Loucy (cell line): Measurements from ENCODE around the gene C2CD4D.
"Not testable (repeated sequence)": the region's sequence is repeated elsewhere in the genome, so short reads cannot be mapped to it uniquely, and the experiment has no call there.

Source experiments
- H2AFZ ChIP-seq: fragments of 200-600 bp; sonication (generic); 2 replicates; pipeline ENCODE4 v1.6.0; 2016; ENCODE audit warnings: antibody characterized with exemption, mild to moderate bottlenecking, low read length, moderate library complexity
- H3F3A ChIP-seq: fragments of 200-600 bp; 2 replicates; pipeline ENCODE4 v1.6.0; 2016; ENCODE audit warnings: antibody characterized with exemption, low read depth, mild to moderate bottlenecking
- H3K27me3 ChIP-seq: fragments of 200-600 bp; sonication (generic); 2 replicates; pipeline ENCODE4 v1.6.1; 2014; ENCODE audit warnings: low read length, mild to moderate bottlenecking; ENCODE audit not compliant: insufficient read depth, poor library complexity, severe bottlenecking
- H3K36me3 ChIP-seq: fragments of 200-600 bp; sonication (generic); 2 replicates; pipeline ENCODE4 v1.6.1; 2016; ENCODE audit warnings: low read length; ENCODE audit not compliant: insufficient read depth
- H3K4me1 ChIP-seq: fragments of 200-600 bp; sonication (generic); 2 replicates; pipeline ENCODE4 v1.5.1; 2014; ENCODE audit warnings: low read length, mild to moderate bottlenecking; ENCODE audit not compliant: insufficient read depth, poor library complexity, severe bottlenecking
- H3K4me2 ChIP-seq: fragments of 200-600 bp; sonication (generic); 2 replicates; pipeline ENCODE4 v1.6.0; 2014; ENCODE audit warnings: antibody characterized with exemption, low read length, low read depth, mild to moderate bottlenecking; ENCODE audit not compliant: poor library complexity, severe bottlenecking
- H3K4me3 ChIP-seq: fragments of 200-600 bp; sonication (generic); 2 replicates; pipeline ENCODE4 v1.5.1; 2014; ENCODE audit warnings: low read length, mild to moderate bottlenecking, mixed read lengths; ENCODE audit not compliant: poor library complexity, severe bottlenecking
- H3K79me2 ChIP-seq: fragments of 200-600 bp; sonication (generic); 2 replicates; pipeline ENCODE4 v1.6.1; 2014; ENCODE audit warnings: low read length; ENCODE audit not compliant: insufficient read depth
- H3K9ac ChIP-seq: fragments of 200-600 bp; sonication (generic); 2 replicates; pipeline ENCODE4 v1.6.0; 2014; ENCODE audit warnings: mild to moderate bottlenecking, low read depth, low read length, moderate library complexity; ENCODE audit not compliant: poor library complexity, severe bottlenecking
- H3K9me2 ChIP-seq: fragments of 200-600 bp; sonication (generic); replicated peaks from 2 replicates; pipeline ENCODE4 v1.6.1; 2016; ENCODE audit warnings: low read depth, low read length, mixed read lengths
- H3K9me3 ChIP-seq: fragments of 200-600 bp; sonication (generic); 2 replicates; pipeline ENCODE4 v1.6.1; 2014; ENCODE audit warnings: mild to moderate bottlenecking, antibody characterized with exemption, low read length, low read depth; ENCODE audit not compliant: insufficient read depth
- H4K20me1 ChIP-seq: fragments of 200-600 bp; sonication (generic); 2 replicates; pipeline ENCODE4 v1.6.0; 2014; ENCODE audit warnings: antibody characterized with exemption, low read length, mild to moderate bottlenecking; ENCODE audit not compliant: insufficient read depth, poor library complexity, severe bottlenecking
- CTCF ChIP-seq: fragments of 200-600 bp; sonication (generic); conservative IDR thresholded peaks from 2 replicates; pipeline ENCODE4 v1.5.1; 2014; ENCODE audit warnings: mild to moderate bottlenecking, antibody characterized with exemption, low read length
- EZH2phosphoT487 ChIP-seq: fragments of 200-600 bp; IDR thresholded peaks from 2 replicates; pipeline ENCODE4 v1.6.1; 2018; ENCODE audit warnings: antibody characterized with exemption, mild to moderate bottlenecking, moderate library complexity, borderline replicate concordance

The C2CD4D gene

GRCh38 chr1:151858030-151858746, 18.6 kb upstream of the C2CD4D start:
- Histone ChIP-seq H3K9me3 (no peaks in the 10 kb centered on the region), H3K9me2 (no peaks in the 10 kb centered on the region), H3F3A (no peaks in the 10 kb centered on the region), H3K79me2 (no peaks in the 10 kb centered on the region), H3K4me1 (no peaks in the 10 kb centered on the region), H3K4me3 (no peak overlapping the region), H3K36me3 (no peaks in the 10 kb centered on the region), H3K4me2 (no peak overlapping the region), H2AFZ (no peak overlapping the region), H3K9ac (no peak overlapping the region), H3K27me3 (no peaks in the 10 kb centered on the region), H4K20me1 (no peaks in the 10 kb centered on the region)
- TF ChIP-seq CTCF: no peak
- TF ChIP-seq EZH2phosphoT487: no peak

DNA sequence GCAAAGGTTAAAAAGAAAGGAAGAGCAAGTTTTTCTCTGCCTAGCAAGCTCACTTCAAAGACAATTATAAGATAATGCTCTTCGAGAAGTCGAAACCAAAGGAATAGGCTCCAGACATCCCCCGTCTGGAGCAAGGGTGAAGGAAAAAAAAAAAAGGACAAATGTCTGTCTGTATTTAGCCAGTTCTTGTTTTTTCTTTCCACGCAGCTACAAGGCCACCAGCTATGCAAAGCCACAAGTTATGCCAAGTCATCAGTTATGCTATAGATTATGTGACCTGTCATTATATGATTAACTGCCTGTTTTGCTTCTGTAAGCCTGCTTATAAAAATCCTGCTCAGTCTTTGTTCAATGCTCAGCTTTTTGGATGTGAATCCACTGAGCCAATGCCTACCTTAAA, 16.3 kb upstream of the C2CD4D start:
- TF ChIP-seq CTCF (no peak), EZH2phosphoT487 (no peak)
- Histone ChIP-seq H3K9ac (no peak overlapping the region), H3K4me1 (no peaks in the 10 kb centered on the region), H2AFZ (no peak overlapping the region), H4K20me1 (no peaks in the 10 kb centered on the region), H3K27me3 (no peaks in the 10 kb centered on the region), H3K79me2 (no peaks in the 10 kb centered on the region), H3K4me3 (no peak overlapping the region), H3K9me2 (no peaks in the 10 kb centered on the region), H3K36me3 (no peaks in the 10 kb centered on the region), H3K4me2 (no peak overlapping the region), H3F3A (no peaks in the 10 kb centered on the region), H3K9me3 (no peaks in the 10 kb centered on the region)

DNA sequence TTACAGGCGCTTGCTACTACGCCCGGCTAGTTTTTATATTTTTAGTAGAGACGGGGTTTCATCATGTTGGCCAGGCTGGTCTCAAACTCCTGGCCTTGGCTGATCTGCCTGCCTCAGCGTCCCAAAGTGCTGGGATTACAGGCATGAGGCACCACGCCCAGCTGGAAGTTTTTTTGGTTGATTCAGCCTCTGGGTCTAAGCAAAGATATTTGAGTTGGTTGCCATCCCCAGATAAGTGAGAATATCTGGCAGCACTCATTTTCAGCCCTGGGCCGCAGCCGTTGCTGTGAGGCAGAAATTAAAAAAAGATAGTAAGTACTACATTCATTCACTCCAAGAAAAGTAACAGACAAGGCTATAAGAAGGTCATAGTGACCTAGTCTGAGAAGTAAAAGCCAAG, 15.9 kb upstream of the C2CD4D start:
- H3F3A ChIP-seq, H3K4me3 ChIP-seq, H3K4me1 ChIP-seq, H3K9me3 ChIP-seq, H4K20me1 ChIP-seq, H3K4me2 ChIP-seq, H3K27me3 ChIP-seq, H3K9ac ChIP-seq, H3K36me3 ChIP-seq, H3K79me2 ChIP-seq, H2AFZ ChIP-seq, H3K9me2 ChIP-seq: not testable (repeated sequence)

GRCh38 chr1:151854658-151855057, 15.0 kb upstream of the C2CD4D start:
- Histone ChIP-seq H3K36me3 (no peaks in the 10 kb centered on the region), H2AFZ (no peak overlapping the region), H3K9me3 (no peaks in the 10 kb centered on the region), H3F3A (no peaks in the 10 kb centered on the region), H3K9me2 (no peaks in the 10 kb centered on the region), H3K27me3 (no peaks in the 10 kb centered on the region), H3K4me2 (no peak overlapping the region), H3K4me1 (no peaks in the 10 kb centered on the region), H3K9ac (no peak overlapping the region), H3K4me3 (no peak overlapping the region), H3K79me2 (no peaks in the 10 kb centered on the region), H4K20me1 (no peaks in the 10 kb centered on the region)
- no peak for TF ChIP-seq EZH2phosphoT487
- no peak for TF ChIP-seq CTCF
